ENCODE data around the gene RNF207.

RNF207 gene

DNA sequence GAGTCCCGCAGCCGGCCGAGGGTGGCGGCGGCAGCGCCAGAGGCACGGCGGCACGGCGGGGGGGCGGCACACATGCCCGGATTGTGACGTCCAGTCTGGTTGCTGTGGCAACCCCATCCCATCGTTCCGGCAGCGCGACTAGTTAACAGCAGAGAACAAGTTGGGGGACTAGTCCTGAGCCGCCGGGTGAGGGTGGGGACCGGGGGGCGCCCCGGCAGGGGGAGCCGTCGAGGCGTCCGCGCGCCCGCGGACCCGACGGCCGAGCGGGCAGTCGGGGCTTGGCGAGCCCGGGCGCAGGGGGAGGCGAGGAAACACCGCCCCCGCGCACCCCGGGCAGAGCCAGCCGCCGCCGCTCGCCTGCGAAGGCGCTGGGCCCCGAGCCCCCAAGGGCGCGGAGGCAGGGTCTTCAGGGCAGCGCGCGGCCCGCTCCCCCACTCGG is 25.6 kb upstream of the RNF207 start, which contains the start of gene CHD5:
TSS of gene CHD5 (minus strand) at position 54 of the 439 bp plus-strand sequence. CDS start 298 bp downstream, outside the sequence.
- H3K4me3 ChIP-seq (ENCODE audit: control insufficient read depth, low read depth, low read length), result no peak within 1 kb of the TSS
- no peak for DNase-seq (ENCODE audit: low read depth)
- TF ChIP-seq, protein P1, sequence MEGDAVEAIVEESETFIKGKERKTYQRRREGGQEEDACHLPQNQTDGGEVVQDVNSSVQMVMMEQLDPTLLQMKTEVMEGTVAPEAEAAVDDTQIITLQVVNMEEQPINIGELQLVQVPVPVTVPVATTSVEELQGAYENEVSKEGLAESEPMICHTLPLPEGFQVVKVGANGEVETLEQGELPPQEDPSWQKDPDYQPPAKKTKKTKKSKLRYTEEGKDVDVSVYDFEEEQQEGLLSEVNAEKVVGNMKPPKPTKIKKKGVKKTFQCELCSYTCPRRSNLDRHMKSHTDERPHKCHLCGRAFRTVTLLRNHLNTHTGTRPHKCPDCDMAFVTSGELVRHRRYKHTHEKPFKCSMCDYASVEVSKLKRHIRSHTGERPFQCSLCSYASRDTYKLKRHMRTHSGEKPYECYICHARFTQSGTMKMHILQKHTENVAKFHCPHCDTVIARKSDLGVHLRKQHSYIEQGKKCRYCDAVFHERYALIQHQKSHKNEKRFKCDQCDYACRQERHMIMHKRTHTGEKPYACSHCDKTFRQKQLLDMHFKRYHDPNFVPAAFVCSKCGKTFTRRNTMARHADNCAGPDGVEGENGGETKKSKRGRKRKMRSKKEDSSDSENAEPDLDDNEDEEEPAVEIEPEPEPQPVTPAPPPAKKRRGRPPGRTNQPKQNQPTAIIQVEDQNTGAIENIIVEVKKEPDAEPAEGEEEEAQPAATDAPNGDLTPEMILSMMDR (conservative IDR thresholded peaks at IDR 0.05; ENCODE audit: control insufficient read depth, insufficient read depth, low read depth, low read length), result no peak

DNA sequence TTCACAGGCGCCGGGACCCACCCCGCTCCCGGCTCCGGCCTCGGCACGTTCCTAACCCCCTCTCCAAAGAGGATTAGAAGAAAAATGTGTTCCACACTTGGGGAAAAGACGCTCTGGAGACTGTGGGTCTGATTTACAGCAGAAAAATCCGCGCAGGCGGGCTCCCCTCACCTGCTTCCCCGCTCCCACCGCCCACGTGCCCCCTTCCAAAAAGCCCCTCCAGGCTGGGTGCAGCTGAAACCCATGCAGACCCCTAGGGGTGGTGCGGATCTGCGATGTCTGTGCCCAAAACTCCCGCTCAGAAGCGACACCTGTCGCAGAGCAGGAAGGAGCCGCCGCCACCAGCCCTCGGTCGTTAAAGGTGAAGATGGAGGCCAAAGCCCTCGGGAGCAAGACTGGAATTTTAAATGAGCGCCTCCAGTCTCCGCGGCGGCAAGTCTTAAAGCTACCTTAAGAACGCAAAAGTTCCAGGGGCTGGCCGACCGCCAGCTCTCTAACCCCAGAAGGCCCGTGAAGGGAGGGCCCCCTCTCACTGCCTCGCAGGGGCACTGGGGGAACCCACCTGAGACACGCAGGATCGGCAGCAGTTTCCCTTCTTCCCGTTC is 25.1 kb upstream of the RNF207 start:
- no peak for DNase-seq (ENCODE audit: low read depth)
- no peak overlapping the region for H3K4me3 ChIP-seq (ENCODE audit: control insufficient read depth, low read depth, low read length)
- TF ChIP-seq, protein P1 (conservative IDR thresholded peaks at IDR 0.05; ENCODE audit: control insufficient read depth, insufficient read depth, low read depth, low read length), result no peak

DNA sequence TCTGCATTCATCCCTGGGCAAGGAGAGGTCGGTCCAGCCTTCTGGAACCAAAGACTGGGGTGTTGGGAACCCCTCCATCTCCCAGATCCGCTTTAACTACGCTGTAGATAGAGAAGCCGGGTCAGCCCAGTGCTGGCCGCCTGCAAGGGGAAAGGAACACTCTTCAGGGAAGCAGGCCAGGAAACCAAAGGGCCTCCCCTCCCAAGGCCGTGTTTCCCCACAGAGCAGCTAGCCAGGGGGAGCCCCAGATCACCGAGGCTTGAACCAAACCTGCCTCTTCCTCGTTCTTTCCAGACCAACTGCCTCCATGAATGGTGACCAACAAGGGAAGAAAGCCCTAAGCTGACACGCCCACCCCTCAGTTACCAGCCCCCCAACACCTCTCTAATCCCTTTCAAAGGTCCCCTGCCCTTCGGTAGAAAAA is 24.6 kb upstream of the RNF207 start:
- TF ChIP-seq, protein P1 (conservative IDR thresholded peaks at IDR 0.05; ENCODE audit: control insufficient read depth, insufficient read depth, low read depth, low read length), result no peak
- H3K4me3 ChIP-seq (ENCODE audit: control insufficient read depth, low read depth, low read length), result no peak overlapping the region
- DNase-seq (ENCODE audit: low read depth), result no peak

DNA sequence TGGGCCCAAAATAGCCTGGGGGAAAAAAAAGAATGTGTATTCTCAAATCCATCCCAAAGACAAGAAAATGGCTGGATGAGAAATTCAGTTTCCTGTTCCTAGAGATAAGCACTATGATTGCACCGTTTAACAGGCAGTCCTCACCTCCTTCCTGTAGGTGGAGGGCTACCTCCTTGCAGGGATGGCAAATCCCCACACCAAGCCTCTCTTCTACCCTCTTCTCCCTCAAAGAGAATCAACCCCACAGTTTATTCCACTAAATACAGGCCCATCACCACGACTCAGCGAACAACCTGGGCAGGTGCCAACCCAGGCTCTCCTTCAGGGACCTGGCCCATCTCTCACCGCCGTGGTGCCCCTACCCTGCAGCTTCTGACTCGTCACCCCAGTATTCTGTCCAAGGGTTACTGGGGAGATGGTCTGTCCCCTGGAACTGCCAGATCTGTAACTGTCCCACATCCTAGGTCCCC is 22.4 kb upstream of the RNF207 start:
- TF ChIP-seq, protein P1 (conservative IDR thresholded peaks at IDR 0.05; ENCODE audit: control insufficient read depth, insufficient read depth, low read depth, low read length), result no peak
- DNase-seq (ENCODE audit: low read depth), result no peak
- H3K4me3 ChIP-seq (ENCODE audit: control insufficient read depth, low read depth, low read length), result no peak overlapping the region

DNA sequence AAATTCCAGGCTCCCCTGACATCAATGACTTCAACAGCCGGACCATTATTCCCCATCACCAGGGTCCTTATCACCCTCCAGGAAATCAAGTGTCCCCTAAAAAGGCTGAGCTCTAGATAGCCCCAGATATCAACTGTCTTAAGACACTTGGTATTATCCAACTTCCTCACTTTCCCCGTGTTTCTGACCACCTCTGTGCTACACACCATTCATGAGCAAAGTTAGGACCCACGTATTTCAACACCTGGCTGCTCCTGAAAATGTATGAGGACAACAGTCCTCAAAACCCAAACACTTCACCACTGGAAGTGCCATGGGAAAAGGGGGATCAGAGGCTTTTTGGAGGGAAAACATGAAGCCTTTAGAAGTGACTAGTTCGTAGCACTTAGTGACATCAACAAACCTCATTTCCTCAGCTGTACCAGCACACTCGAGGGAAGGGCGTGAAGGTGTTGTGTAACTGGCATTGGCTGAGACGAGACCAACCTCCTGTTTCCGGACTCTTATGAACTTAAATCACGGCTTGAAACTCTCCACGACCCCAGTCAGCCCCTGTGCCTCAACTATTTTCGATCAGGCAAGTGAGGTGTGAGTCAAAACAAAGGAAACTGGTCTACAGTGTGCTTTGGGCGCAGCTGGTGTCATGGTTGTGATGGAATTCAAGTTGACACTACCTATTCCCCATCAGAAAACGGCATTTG is 21.7 kb upstream of the RNF207 start:
- TF ChIP-seq, protein P1 (conservative IDR thresholded peaks at IDR 0.05; ENCODE audit: control insufficient read depth, insufficient read depth, low read depth, low read length), result no peak
- H3K4me3 ChIP-seq (ENCODE audit: control insufficient read depth, low read depth, low read length), result no peak overlapping the region
- DNase-seq (ENCODE audit: low read depth), result peak; percentile 23

DNA sequence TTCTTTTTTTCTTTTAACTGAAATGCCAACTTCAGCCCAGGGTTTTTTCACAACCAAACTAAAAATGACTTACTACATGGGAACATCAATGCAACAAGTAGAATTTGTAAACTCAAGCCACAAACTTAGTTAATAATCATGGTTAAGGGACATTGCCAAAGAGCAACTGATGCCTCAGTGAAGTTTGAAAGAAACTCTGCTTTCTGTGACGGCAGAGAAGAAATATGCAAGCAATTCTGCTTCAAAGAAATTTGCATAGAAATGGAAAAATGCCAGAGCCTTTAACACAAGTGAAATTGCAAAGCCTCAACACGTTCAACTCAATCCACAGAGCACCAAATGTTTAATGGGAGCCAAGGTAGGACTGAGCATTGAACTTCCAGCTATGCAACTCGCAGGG is 20.8 kb upstream of the RNF207 start:
- TF ChIP-seq, protein P1 (conservative IDR thresholded peaks at IDR 0.05; ENCODE audit: control insufficient read depth, insufficient read depth, low read depth, low read length), result no peak
- H3K4me3 ChIP-seq (ENCODE audit: control insufficient read depth, low read depth, low read length), result no peak overlapping the region
- peak; percentile 45 for DNase-seq (ENCODE audit: low read depth)

Data from fibroblast of mammary gland (primary cell).